Activated CD4-positive, alpha-beta T cell treated with anti-CD3 and anti-CD28 coated beads for 1 hour (primary cell): Measurements from ENCODE around the gene TRMT5.

ENCODE experiments used
- DNase-seq: peaks from one replicate; pipeline ENCODE4 v3.0.0-alpha.2; 2020

Gene TRMT5, protein sequence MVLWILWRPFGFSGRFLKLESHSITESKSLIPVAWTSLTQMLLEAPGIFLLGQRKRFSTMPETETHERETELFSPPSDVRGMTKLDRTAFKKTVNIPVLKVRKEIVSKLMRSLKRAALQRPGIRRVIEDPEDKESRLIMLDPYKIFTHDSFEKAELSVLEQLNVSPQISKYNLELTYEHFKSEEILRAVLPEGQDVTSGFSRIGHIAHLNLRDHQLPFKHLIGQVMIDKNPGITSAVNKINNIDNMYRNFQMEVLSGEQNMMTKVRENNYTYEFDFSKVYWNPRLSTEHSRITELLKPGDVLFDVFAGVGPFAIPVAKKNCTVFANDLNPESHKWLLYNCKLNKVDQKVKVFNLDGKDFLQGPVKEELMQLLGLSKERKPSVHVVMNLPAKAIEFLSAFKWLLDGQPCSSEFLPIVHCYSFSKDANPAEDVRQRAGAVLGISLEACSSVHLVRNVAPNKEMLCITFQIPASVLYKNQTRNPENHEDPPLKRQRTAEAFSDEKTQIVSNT

GRCh38 chr14:60980811-60981632 lies at the start of gene TRMT5, which contains the start of gene SLC38A6:
Gene TRMT5 (minus strand): TSS chr14:60981079. CDS start chr14:60980973, 106 bp downstream.
Gene SLC38A6 (plus strand): TSS chr14:60981245. CDS start chr14:60981278, 33 bp downstream.
- DNase-seq = peak; percentile 89

- no peak for DNase-seq
Measured at GRCh38 chr14:61026526-61026925, 45.6 kb upstream of the TRMT5 start.

GRCh38 chr14:61025251-61026223 lies 44.7 kb upstream of the TRMT5 start:
- peak; percentile 16 for DNase-seq

DNA sequence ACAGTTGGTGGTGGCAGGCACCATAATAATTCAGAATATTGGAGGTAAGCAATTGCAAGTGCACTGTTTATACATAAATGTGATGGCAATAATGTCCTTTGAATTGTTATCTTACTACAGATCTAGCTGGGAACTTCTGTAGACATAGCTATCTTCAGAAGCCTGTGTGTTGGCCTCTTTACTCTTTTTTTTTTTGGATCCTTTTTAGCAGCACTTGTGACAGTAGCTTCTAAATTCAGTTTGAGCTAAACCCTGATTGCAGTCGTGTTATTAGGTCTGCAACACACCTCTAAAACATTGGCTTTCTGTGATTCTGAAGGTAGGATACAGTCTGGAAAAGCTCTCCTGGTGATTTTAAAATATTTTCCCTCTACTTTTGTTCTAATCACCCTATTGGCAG lies 38.7 kb upstream of the TRMT5 start:
- DNase-seq = no peak

GRCh38 chr14:61003571-61003970 lies 22.7 kb upstream of the TRMT5 start:
- no peak for DNase-seq

GRCh38 chr14:60999536-60999935 lies 18.7 kb upstream of the TRMT5 start:
- DNase-seq = no peak

DNA sequence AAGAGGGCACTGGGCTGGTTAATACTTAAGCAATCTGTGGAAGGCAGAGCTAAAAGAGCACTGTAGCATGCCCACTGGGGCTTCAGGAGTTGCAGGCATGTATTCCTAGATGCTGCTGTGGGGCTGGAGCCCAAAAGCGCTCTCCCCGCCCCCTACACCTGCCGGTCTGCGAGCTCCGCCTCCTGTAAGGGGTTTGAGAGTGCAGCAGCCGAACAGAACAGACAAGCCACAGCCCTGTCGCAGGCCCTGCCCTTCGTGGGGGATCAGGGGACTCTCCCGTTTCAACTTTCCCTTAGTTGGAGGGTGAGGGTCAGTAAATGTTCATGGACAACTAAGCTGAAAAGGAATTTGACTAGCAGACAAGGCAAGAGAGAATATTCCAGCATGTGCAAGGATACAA lies 17.7 kb upstream of the TRMT5 start:
- no peak for DNase-seq

- DNase-seq = no peak
Measured at GRCh38 chr14:60989599-60989998, 8.7 kb upstream of the TRMT5 start.

DNA sequence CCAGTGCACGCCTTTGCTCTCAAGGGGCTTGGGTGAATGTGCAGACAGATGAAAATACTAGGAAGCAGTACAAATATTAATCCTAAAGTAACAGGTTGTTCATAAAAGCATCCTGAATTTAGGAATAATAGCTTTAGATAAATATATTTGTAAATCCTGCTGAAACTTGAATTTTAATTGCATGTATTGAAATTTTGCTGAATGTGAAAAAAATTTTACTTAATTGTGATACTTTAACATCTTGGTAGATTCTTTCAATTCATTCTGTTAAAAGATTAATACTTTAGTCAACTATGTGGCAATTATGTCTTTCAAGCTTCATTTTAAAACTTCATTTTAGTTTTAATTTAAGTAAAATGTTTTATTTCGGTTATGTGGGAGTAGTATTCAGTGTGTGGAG lies 5.6 kb upstream of the TRMT5 start:
- DNase-seq = no peak

DNA sequence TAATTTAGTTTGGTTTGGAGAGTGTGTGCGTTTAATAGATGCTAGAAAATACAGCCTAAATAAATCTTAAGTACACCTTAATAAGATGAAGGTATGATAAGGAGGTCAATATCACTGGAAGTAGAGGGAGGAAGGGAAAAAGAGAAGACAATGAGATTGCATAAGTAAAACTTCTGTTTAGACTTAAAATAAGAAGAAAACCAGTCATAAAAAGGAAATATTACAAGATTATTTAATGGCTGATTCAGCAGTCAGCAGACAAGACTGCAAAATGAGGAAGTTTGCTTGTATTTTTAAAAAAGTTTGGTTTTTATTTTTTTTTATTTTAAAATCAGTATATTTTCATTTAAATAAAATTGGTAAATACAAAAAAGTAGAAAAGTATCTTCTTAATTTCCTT lies 3.3 kb upstream of the TRMT5 start:
- DNase-seq = no peak

DNA sequence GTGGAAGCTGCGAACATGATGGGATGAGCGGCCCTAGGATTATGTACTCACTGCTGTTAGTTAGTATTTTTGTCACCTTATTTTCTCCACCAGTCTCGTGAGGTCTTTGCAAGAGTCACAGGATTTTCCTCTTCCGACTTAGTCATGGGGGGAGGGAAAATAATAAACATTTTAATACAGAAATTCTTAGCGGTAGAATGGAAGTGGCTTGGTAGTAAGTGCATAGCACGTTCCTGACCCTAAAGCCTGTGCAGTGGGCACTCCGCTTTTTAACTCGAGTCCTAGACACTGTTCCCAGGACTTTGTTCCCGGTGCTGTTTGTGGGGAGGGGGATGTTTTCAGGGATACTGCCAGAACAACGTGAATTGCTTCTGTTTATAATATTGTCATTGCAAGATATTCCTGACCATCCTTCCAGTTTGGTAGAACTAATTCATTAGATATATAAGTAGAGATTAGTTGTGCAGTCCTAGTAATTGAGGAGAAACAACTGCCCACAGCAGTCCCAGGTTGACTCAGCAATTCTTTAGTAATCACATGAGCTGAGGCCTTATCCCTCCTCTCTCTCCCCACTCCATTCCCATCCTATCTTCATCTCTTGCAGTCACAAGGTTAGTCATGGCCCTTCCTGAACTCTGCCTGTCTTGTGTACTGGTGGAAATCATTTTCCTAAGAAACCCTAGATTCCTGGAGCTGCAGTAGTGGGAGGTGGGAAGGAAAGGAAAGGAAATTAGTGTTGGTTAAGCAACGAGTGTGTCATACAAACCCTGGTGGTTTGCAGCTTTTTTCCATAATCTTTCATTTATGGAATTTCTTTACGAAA lies 965 bp upstream of the TRMT5 start:
- no peak for DNase-seq

GRCh38 chr14:60977847-60978246 lies 3.0 kb downstream of the TRMT5 start:
- DNase-seq = no peak

- DNase-seq = no peak
Measured at GRCh38 chr14:60975551-60975950, 5.3 kb downstream of the TRMT5 start.

DNA sequence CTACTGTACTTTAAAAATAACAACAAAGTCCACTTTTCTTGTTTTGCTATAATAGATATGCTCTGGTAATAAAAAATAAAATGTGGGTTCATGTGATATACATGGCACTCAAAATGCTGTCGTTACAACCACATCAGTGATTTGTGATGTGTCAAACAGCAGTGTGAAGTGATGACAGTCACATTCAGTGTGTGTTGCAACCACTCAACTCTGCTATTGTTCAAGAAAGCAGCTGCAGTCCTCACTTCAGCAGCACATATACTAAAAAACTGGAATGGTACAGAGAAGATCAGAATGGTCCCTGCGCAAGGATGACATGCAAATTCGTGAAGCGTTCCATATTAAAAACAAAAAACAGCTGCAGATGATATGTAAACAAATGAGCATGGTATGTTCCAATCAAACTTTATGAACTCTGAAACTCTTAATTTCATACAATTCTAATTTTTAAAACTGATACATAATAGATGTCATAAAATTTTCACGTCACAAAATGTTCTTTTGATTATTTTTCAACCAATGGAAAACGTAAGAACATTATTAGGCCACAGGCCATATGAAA lies 6.7 kb downstream of the TRMT5 start:
- DNase-seq = no peak

DNA sequence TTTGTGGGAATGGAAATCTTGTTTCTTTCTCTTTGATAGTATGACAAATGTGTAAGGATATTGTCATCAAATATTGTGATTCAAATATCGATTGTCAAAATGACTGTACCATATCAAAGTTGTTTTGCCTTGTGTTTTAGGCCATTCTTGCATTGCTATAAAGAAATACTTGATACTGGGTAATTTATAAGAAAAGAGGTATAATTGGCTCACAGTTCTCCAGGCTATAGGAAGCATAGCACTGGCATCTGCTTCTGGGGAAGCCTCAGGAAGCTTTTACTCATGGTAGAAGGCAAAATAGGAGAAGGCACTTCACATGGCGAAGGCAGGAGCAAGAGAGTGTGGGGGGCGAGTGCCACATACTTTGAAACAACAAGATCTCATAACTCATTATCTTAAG lies 7.8 kb downstream of the TRMT5 start:
- DNase-seq = no peak

- no peak for DNase-seq
Measured at GRCh38 chr14:60972295-60972694, 8.6 kb downstream of the TRMT5 start.

DNA sequence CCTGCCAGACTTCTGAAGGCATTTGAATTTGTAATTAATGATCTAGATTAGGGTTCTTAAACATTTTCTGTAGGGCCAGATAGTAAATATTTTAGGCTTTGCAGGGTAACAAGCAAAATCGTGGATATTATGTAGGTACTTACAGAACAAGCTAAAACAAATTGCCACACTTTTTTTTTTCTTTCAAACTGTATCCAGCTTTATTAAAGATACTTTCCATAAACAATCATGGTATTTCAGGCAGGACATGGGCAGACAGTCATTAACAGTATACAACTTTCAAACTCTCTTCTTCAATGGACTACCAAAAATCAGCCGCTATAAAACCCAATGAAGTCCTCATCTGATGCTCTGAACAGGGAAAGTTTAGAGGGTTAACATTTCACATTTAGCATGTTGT lies 9.6 kb downstream of the TRMT5 start:
- no peak for DNase-seq

- no peak for DNase-seq
Measured at GRCh38 chr14:60970146-60970545, 10.7 kb downstream of the TRMT5 start.

- DNase-seq = no peak
Measured at GRCh38 chr14:60968671-60969070, 12.2 kb downstream of the TRMT5 start.

- DNase-seq = no peak
Measured at GRCh38 chr14:60968099-60968498, 12.8 kb downstream of the TRMT5 start.

GRCh38 chr14:60965402-60965801 lies 15.5 kb downstream of the TRMT5 start:
- DNase-seq = no peak
